GM19438 (cell line): ENCODE measurements around the gene PEPD.
"Not testable (repeated sequence)": the region's sequence is repeated elsewhere in the genome, so short reads cannot be mapped to it uniquely, and the experiment has no call there.

Experiments
- ATAC-seq: cut with Tn5 transposase; IDR thresholded peaks from one replicate; pipeline ENCODE4 v1.9.1; 2021; ENCODE audit warnings: low read depth; ENCODE audit not compliant: unreplicated experiment

Gene PEPD

GRCh38 chr19:33521480-33522370 lies at the start of gene PEPD:
PEPD (minus strand) TSS chr19:33521791; CDS start chr19:33521760, 31 bp downstream.
- ATAC-seq: peak; percentile 81

DNA sequence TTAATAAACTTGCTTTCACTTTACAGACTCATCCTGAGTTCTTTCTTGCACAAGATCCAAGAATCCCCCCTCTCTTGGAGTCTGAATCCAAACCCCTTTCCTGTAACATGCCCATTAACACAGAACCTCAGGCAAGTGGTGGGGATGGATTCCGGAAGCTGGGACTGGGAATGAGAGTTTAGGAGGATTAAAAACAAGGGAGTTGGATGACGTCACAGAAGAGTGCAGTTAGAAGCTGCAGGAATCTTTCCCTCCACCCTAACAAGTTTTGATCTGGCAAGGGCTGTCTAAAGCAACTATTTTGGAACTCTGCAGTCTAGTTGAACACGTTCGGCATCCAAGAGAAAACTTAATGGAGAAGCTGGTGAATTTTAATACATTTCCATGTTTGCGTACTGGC lies 48.2 kb upstream of the PEPD start:
- ATAC-seq: no peak

DNA sequence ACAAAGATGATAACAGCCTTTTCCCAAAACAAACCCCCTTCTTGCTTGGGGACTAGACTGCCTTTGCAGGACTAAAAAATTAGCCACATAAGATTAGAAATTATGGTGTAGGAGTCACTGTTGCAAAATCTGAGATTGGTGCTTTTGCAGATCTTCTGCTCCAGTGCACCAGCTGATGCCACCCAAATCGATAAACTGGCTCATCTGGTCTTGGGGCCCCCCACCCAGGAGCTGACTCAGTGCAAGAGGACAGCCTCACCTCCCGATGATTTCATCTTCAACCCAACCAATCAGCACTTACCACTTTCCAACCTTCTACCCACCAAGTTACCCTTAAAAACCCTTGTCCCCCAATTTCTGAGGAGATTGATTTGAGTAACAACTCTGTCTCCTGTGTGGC lies 47.1 kb upstream of the PEPD start:
- ATAC-seq: no peak

DNA sequence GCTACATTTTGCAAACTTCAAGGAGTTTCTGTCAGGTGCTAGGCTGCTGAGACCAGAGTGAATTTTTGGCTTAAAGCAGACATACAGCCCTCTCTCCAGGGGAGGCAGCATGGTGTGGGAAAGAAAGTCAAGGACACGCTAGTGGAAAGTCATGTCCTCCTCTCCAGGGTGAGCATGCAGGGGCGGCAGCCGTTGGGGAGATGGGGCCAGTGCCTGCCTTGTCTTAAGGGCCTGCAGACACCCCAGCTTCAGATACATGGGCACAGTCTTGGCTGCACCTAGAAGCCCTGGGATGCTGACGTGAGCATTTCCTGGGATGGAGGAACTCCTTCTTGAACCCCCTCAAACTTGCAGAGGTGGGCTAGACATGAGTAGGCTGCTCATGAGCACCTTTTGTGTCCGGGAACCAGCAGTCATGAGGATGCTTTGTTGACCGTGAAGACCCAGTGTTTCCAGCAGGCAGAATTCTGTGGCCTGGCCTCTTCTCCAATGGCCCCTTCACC lies 43.3 kb upstream of the PEPD start:
- ATAC-seq: no peak

- ATAC-seq: no peak
Observed at GRCh38 chr19:33562636-33563035, 41.0 kb upstream of the PEPD start.

- not testable (repeated sequence) for ATAC-seq
Observed at GRCh38 chr19:33561666-33562065, 40.1 kb upstream of the PEPD start.

DNA sequence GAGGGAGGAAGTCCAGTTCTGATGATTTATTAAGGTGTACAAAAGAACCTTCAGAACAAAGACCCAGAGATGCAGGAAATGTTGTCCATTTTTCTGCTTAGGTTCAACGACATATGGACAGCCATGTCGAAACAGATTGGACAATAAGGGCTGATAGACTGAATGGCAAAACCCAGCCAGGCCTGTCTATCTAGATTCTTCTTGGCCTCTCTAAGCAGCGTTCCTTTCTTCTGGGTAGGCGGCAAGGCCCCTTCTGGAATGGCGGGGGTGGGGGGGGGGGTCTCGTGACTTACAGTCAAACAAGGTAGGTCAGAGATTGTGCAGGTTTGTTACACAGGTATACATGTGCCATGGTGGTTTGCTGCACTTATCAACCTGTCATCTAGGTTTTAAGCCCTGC lies 39.7 kb upstream of the PEPD start:
- ATAC-seq: no peak

DNA sequence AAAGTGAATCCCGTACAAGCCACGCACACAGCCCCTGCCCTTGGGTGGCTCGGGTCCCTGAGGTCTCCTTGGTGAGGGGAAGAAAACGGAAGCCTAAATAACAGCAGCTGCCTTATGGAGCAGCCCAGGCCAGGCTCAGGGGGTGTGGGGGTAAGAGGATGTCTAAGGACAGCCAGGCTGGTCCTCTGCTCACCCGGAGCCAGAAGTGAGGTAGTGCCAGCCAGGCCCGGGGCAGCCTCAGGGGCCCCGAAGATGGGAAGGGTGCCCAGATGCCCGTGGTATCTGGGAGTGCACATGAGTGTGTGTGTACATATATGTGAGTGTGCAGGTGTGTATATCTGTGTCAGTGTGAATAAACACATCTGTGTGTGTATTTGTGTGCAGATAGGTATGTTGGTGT lies 38.4 kb upstream of the PEPD start:
- ATAC-seq: no peak

- ATAC-seq: no peak
Observed at GRCh38 chr19:33558856-33559255, 37.3 kb upstream of the PEPD start.

DNA sequence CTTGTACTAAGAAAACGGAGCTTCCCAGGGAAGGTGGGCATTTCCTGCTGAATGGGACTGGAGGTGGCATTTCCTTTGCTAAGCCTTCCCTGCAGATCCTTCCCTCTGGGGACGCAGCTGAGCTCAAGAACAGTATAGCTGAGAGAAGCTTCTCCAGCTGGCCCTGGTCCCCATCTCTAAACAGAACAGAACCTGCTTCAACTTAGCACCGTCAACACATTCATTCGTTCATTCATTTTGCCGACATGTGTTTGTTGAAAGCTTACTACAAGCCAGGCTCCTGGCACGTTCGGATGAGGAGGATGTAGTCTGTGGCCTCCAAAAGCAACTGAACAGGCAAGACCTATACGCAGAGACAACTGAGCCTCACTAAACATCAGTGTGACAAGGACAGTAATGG lies 36.6 kb upstream of the PEPD start:
- ATAC-seq: no peak

DNA sequence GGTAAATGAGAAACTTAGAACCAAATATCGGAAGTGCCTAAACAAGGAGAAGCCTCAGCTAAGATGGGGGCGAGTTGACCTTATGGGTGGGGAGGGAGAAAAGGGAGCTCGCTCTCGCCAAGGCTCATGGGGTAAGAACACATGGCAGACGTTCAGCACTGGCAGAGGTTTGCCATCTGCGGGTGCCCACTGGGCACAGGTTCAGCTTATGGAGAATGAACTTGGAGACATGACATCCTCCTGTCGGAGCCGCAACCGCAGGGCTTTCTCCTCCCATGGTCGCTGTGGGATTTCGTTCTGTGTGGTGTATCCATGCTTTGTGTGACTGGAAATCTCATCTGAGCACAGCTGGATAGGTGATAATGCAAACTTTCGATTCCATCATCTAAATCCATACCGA lies 36.1 kb upstream of the PEPD start:
- ATAC-seq: no peak

GRCh38 chr19:33557196-33557595 lies 35.6 kb upstream of the PEPD start:
- ATAC-seq: no peak

- ATAC-seq: no peak
Observed at GRCh38 chr19:33556261-33556660, 34.7 kb upstream of the PEPD start.

DNA sequence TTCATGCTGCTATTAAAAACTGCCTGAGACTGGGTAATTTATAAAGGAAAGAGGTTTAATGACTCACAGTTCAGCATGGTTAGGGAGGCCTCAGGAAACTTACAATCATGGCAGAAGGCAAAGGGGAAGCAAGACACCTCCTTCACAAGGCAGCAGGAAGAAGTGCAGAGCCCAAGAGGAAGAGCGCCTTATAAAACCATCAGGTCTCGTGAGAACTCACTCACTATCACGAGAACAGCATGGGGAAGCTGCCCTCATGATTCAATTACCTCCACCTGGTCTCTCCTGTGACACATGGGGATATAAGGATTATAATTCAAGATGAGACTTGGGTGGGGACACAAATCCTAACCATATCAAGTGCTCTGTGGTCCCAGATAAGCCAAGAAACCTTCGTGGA lies 34.1 kb upstream of the PEPD start:
- not testable (repeated sequence) for ATAC-seq

DNA sequence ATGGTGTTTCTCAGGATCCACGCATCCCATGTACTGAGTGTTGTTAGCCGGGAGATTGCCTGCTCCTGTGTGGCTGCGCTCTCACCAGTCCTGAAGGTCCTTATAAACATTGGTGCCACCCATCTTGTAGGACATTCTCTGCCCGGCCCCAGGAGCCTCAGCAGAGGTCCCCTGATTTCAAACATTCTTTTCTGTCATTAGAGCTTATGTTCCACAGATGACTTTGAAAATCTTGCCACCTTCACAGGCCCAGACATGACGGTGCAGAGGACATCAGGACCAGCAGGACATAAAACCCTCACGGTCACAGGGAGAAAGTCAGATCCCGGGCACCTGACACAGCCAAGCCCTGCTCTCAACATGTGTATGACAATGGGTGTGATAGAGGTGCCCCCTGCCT lies 33.2 kb upstream of the PEPD start:
- no peak for ATAC-seq

DNA sequence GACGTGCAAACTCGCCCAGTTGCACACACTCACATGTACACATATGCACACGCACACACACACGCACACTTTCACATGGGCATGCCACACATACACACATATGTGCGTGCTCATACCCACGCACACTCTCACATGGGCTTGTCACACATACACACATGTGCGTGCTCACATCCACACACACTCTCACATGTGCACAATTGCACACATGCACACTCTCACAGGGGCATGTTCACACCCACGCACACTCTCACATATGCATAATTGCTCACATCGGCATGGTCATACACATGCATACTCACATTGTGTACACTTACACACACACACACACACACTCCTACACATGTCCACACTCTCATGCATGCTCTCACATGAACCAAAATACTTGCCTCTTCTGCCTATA lies 32.8 kb upstream of the PEPD start:
- ATAC-seq: no peak

DNA sequence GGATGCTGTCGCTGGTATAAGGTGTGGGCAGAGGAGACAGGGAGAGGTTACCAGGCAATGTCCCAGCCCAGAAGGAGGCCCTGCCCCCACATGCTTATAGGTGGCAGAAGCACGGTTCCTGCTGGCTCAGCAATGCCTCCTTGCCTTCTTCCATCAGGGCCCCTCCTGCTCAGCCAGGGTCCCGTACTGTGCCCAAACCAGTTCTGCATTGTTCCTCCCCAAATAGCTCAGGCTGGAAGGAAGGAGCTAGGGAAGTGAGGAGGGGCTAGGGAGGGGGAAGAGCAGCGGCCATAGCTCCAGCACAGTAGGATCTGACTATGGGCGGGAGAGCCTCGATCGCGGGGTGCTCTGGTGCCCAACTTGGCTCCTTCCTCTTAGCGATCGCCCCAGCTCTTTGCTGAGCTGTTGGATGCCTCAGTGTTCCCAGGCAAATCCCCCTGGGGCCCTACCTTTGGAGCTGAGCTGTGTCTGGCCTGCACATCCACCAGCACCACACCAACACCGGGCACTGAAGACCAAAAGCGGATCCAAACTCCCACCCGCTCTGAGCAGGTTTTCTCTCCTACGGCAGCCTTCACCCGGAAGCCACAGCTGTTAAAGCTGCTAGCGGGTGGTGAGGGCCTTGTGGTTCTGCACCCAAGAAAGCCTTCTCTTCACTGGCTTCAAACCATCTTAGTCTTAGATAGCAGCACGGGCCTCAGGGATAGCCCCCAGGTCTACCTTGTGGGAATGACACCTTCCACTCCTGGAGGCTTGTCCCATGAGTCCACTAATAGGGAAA lies 32.1 kb upstream of the PEPD start:
- ATAC-seq: no peak

GRCh38 chr19:33552928-33553279 lies 31.3 kb upstream of the PEPD start:
- no peak for ATAC-seq

DNA sequence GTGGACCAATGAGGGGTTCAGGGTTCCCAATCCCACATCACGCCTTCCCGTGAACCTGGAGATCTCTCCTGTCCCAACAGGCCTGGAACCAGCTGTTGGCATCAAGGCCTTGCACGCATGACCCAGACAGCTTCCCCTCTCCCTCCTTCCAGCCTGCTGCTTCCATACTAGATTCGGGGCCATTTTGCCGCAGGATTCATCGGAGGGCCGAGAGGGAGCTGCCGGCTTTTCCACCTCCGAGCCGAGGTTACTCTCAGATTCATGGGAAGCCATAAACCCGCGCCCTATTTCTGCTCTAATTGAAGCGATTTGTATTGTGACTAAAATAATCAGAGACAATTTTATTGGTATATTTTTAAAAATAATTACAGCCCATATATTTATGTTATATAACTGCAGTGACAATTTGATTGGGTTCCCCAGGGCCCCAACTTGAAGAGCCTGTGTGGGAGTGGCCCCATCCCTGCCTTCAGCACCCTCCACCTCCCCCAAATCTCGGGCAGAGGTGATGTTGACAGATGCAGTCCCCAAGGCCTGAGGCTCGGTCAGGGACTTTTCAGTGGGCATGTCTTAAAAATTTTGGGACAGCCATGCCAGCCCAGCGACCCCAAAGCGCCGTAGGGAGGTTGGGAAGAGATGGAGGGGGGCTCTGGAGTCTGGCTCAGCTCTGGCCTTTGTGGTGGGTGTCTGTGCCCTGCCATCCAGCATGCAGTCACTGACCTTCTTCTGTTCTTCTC lies 30.8 kb upstream of the PEPD start:
- no peak for ATAC-seq

DNA sequence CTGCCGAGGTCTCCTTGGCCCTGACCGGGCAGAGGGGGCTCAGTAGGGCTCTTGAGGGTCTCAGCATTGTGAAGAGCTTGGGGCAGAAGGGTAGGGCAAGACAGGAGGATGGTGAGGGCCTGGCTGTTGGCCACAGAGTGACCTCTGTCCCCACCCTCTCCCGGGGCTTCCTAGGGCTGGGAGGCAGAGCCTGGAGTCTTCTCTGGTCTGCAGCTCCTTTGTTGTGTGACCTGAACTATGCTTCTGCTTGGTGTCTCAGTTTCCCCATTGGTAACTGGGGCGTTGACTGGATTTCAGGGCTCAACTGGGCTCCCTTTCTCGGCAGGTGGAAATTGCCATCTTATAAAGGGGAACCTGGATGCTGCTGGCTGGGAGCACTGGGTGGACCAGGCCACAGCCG lies 30.1 kb upstream of the PEPD start:
- no peak for ATAC-seq

- ATAC-seq: no peak
Observed at GRCh38 chr19:33550768-33551167, 29.2 kb upstream of the PEPD start.
